Activated T-cell treated with anti-CD3 and anti-CD28 coated beads, Interleukin-2, amount 50 U/mL, for 48 hours (primary cell): ENCODE measurements around the gene OR4F6.

Experiments
- DNase-seq, 2 experiments: peaks; one replicate each; pipeline ENCODE4 v3.0.0-alpha.2; 2020

Gene OR4F6

DNA sequence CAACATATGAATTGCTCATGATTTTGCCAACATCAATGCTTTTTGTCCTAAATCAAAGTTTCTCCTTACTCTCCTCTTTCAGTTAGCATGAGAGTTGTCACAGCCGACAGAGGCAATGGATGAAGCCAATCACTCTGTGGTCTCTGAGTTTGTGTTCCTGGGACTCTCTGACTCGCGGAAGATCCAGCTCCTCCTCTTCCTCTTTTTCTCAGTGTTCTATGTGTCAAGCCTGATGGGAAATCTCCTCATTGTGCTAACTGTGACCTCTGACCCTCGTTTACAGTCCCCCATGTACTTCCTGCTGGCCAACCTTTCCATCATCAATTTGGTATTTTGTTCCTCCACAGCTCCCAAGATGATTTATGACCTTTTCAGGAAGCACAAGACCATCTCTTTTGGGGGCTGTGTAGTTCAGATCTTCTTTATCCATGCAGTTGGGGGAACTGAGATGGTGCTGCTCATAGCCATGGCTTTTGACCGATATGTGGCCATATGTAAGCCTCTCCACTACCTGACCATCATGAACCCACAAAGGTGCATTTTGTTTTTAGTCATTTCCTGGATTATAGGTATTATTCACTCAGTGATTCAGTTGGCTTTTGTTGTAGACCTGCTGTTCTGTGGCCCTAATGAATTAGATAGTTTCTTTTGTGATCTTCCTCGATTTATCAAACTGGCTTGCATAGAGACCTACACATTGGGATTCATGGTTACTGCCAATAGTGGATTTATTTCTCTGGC lies 2.5 kb downstream of the OR4F6 start:
- DNase-seq = no peak

DNA sequence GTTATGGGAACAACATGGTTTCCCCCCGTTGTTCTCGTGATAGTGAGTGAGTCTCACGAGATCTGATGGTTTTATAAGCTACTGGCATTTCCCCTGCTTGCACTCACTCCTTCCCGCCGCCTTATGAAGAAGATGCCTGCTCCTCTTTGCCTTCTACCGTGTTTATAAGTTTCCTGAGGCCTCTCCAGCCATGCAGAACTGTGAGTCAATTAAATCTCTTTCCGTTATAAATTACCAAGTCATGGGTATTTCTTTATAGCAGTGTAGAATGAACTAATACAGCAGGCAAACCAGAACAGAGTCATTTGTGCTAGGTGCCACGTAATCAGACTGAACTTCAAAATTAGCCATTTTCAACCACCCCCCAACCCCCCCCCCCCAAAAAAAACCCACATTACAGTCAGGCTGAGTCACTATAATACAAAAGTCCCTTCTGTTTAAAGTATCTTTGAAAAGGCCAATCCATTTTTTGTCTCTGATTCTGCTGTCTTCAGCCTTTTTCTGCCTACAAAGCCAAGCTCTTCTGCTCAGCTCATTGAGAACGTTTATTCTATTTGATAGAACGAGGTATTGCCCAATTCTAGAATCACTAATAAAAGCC lies 4.1 kb downstream of the OR4F6 start:
- DNase-seq = no peak

DNA sequence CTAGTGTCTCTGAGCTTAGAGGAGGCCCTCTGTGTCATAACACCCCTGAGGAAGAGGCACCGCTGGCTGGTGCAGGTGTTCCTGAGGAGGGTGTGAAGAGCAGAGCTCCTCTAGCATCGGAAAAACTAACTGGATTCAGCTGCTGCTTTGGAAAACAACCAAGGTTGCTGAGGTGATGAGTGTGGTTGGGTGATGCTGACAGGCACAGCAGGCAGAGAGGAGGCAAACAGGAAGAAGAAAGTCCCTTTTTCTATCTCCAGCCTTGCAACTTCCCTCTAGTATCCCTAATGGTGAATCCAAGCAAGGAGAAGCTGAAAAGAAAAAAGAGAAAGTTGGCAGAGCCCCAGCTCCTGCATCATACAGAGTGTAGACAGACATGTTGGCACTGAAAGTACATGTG lies 4.9 kb downstream of the OR4F6 start:
- no peak for DNase-seq

DNA sequence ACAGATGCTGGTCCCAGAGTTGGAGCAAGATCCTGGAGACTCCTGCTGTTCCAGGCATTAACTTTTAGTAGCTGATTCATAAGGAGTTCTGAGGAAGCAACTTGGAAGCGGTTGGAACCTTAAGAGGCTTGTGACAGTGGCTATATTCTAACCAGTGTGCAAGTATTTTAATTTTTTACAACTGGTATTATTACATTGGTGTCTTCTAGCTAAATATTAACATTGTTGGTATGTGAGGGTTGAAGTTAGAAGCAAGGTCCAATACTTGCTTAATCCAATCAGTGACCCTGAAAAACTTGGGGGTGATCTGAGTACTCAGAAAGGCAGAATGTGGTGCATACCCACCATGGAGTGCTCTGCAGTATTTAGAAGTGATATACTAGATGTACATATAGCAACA lies 7.1 kb downstream of the OR4F6 start:
- no peak for DNase-seq

DNA sequence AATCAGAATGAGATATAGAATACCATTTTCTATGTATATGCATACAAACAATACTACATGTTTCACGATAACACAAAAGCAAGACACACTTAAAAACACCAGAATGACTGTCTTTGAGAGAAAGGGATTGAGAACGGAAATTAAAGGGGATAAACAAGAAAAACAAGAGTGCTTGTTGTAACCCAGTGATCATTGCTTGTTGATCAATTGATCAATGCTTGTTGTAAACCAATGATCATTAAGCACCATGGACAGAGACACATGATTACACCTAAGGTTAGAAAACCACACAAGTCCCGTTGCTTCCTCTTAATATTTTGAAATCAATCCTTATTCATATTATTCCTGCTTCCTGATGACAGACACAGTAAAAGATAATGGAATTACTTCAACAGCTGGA lies 7.6 kb downstream of the OR4F6 start:
- no peak for DNase-seq

DNA sequence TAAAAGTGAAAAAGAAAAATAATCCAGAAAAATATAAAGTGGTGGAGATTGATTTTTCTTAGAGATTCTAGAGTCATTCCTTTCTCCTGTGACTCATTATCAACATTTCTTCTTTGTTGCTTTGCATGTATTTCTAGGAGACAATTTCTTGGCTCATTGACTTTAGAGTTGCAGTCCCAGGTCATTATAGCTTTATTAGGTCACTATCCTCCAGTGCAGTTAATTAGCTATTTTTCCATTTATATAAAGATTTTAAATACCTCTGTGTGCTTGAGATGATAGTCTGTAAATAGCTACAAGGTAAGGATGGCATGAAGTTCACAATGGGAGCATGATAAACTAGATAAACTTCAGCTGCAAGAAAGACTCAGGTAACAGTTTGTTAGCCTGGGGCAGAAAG lies 8.6 kb downstream of the OR4F6 start, which contains the start of gene OR4F15:
Gene OR4F15, plus strand, starts transcription at position 301 of the 400 bp plus-strand sequence. CDS start 5,985 bp downstream, outside the sequence.
- no peak for DNase-seq

DNA sequence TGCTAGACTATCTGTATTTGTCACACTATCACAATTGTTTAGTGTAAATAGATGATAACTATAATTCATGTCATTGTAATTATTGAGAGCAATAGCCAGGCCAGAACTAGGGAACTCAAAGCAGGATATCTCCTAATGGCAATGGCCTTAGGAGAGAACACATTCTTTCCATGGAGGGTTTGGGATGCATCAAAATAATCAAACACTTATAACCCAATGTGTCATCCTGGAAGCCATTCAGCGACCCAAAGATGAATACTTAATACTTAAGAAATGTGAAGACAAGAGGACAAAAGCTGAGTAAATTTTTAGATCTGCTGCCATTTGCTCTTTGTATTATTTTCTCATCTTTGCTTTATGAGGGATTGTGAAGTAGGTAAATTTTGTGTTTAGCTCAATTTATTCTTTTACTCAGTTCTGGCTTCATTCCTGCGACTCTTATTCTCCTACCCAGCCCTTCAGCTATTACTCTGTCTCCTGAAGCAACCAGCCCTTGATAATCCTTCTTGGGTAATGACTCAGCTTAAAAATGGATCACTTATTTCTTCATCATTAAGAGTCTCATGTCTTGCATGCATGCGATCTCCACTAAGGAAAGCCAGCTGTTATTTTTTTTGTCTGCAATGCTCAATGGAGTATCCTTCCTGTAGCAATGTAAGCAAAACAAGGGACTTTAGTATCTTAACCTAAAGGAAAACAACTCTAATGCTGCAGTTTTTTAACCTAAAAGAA lies 10.7 kb downstream of the OR4F6 start:
- DNase-seq = no peak

DNA sequence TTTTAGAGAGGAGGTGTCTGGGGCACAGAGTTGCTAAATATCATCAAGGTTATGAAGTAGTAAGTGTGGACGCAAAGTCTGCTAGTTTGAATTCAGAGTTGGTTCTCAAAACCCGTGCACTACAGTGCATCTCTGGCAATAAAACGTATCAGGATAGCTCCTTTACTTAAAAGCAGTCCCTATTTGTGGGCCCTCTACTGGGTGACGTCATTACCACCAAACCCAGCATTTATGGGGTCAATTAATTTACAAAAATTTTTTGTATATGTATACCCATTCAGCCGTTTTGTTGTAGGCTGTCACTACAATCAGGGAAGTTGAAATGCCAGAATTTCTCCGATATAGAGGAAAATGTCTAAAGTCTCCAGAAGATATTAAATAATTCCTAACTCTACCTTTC lies 17.5 kb downstream of the OR4F6 start:
- no peak for DNase-seq

DNA sequence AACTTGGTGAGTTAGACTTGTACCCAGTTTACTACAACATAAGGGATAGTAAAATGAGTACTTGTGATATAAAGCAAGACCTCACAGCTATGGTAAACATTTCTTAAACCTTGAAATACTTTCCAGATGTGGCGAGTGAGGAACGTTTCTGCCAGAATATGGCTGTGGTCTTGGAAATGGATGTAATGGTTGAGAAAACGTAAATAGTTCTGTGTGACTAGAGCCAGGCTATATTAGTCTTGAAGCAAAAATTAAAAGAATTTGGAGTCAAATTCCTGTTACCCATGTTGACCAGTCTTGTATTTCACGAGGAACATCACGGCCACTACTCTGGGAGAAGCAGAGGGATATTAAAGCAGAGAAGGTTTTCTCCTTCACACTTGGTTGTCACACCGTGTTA lies 23.9 kb downstream of the OR4F6 start:
- DNase-seq = no peak

DNA sequence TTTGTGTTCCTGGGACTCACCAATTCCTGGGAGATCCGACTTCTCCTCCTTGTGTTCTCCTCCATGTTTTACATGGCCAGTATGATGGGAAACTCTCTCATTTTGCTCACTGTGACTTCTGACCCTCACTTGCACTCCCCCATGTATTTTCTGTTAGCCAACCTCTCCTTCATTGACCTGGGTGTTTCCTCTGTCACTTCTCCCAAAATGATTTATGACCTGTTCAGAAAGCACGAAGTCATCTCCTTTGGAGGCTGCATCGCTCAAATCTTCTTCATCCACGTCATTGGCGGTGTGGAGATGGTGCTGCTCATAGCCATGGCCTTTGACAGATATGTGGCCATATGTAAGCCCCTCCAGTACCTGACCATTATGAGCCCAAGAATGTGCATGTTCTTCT lies 25.5 kb downstream of the OR4F6 start:
- DNase-seq = no peak

DNA sequence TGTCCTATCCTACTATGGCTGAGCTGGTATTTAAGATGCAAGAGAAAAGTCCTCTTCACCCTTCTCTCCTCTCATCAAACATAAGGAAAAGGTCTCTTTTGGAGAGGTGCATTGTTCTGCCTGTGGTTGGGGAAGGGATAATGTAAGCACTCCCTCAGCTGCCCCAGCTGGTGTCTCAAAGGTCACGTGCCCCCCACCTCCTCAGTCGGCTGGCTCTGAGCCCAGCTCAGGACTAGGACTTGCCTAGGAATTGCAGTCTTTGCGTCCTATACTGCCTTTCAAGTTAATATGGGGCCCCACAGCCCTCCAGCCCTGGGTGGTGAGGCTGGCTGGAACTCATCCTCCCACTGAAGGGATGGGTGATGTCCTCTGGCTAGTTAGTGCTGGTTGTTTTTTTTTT lies 38.3 kb downstream of the OR4F6 start:
- no peak for DNase-seq

DNA sequence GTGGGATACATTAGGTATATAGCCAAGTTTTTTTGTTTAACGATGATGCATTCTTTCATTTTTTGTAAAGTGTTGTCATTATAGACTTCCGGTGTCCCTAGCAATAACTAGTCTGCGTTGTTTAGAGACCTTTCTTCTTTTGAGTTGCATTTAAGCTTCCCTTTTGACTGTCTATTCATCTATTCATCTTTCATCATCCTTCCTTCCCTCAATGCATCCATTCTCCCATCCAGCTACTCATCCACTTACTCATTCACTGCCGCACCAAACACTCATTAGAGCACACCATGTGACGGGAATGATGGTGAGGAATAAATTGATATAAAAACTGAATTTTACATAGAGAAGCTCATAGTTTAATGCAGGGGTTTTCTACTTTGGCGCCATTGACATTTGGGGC lies 41.6 kb downstream of the OR4F6 start:
- DNase-seq = no peak

DNA sequence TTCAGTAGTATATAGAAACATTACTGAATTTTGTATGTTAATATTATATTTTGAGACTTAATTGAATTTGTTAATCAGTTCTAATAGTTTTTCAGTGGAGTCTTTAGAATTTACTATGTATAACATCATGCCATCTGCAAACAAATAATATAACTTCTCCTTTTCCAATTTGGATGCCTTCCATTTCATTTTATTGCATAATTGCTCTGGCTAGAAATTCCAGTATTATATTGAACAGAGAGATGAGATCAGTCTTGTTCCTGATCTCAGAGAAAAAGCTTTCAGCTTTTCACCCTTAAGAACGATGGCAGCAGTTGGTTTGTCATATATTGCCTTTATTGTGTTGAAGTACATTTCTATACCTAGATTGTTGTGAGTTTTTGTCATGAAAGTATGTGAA lies 49.0 kb downstream of the OR4F6 start:
- no peak for DNase-seq
